ENCODE measurements around the gene MYLK. TPM values are rescaled to one million over a fixed set of nuclear protein-coding genes. Genes with fewer than 3 reads are reported as not detected.

The MYLK gene
- total RNA-seq, 4 donors from 2014 or later, result 9.7 to 92.8 (median 32.5) TPM

- intact Hi-C loops (cut with DNase I; ENCODE audit: low total_unique reads), result no loop called here
- peak in 1 of 2 donors; percentile 29 for DNase-seq (ENCODE audit: low spot score in 2 of 2)
- WGBS, 2 donors, result 1 to 9% methylated on average over 10 of the region's 10 CpGs
- no peak for TF ChIP-seq POLR2A (IDR thresholded peaks at IDR 0.05)
- TF ChIP-seq CTCF (IDR thresholded peaks at IDR 0.05), result no peak
- peak overlapping the region; percentile 67 for H3K4me3 ChIP-seq (ENCODE audit: low read depth, poor library complexity, severe bottlenecking)
These were observed 298.0 kb downstream of the MYLK start for GRCh38 chr3:123586131-123586530.

- 0% methylated on average over 30 to 39 of the region's 54 CpGs for WGBS, 2 donors
- intact Hi-C loops (cut with DNase I; ENCODE audit: low total_unique reads), result no loop called here
These were observed 298.9 kb downstream of the MYLK start, which contains the start of gene HACD2 for GRCh38 chr3:123584988-123585937. Gene HACD2 (minus strand): TSS chr3:123585053. CDS start chr3:123585027, 26 bp downstream.

GRCh38 chr3:123584284-123584987, 299.7 kb downstream of the MYLK start:
- TF ChIP-seq POLR2A (IDR thresholded peaks at IDR 0.05), result no peak
- no peak for TF ChIP-seq CTCF (IDR thresholded peaks at IDR 0.05)
- peak in 1 of 2 donors; percentile 91 for DNase-seq (ENCODE audit: low spot score in 2 of 2)
- peak overlapping the region; percentile 86 for H3K4me3 ChIP-seq (ENCODE audit: low read depth, poor library complexity, severe bottlenecking)
- intact Hi-C loops (cut with DNase I; ENCODE audit: low total_unique reads), result no loop called here
- WGBS, 2 donors, result 0 to 1% methylated on average over 13 to 36 of the region's 65 CpGs

More at GRCh38 chr3:123584988-123585937, 298.9 kb downstream of the MYLK start, which contains the start of gene HACD2:
- DNase-seq (ENCODE audit: low spot score in 2 of 2), result peak; percentile 96 to 99
- no peak for TF ChIP-seq POLR2A (IDR thresholded peaks at IDR 0.05)
- no peak for TF ChIP-seq CTCF (IDR thresholded peaks at IDR 0.05)
- peak within 1 kb of the TSS; percentile 86 for H3K4me3 ChIP-seq (ENCODE audit: low read depth, poor library complexity, severe bottlenecking)

- no peak for DNase-seq (ENCODE audit: low spot score in 2 of 2)
- no peak for TF ChIP-seq POLR2A (IDR thresholded peaks at IDR 0.05)
- no peak for TF ChIP-seq CTCF (IDR thresholded peaks at IDR 0.05)
- H3K4me3 ChIP-seq (ENCODE audit: low read depth, poor library complexity, severe bottlenecking), result no peak overlapping the region
- 40 to 42% methylated on average over 3 of the region's 3 CpGs for WGBS, 2 donors
- intact Hi-C loops (cut with DNase I; ENCODE audit: low total_unique reads), result no loop called here
These were observed 300.6 kb downstream of the MYLK start for GRCh38 chr3:123583561-123583960.

- DNase-seq (ENCODE audit: low spot score in 2 of 2), result no peak
- H3K4me3 ChIP-seq (ENCODE audit: low read depth, poor library complexity, severe bottlenecking), result no peak overlapping the region
- WGBS, 2 donors, result 53 to 56% methylated on average over 3 of the region's 3 CpGs
- TF ChIP-seq CTCF (IDR thresholded peaks at IDR 0.05), result no peak
- TF ChIP-seq POLR2A (IDR thresholded peaks at IDR 0.05), result no peak
- intact Hi-C loops (cut with DNase I; ENCODE audit: low total_unique reads), result no loop called here
These were observed 301.8 kb downstream of the MYLK start for GRCh38 chr3:123582315-123582714.

Measured in lower leg skin (tissue), 4 donors.